HG02943 (cell line): ENCODE data around the gene G6PD.
"Not testable (repeated sequence)": the region's sequence is repeated elsewhere in the genome, so short reads cannot be mapped to it uniquely, and the experiment has no call there.

ENCODE experiments used
- ATAC-seq: cut with Tn5 transposase; IDR thresholded peaks from one replicate; pipeline ENCODE4 v1.9.1; 2021; ENCODE audit warnings: mild to moderate bottlenecking, low read depth, moderate library complexity; ENCODE audit not compliant: unreplicated experiment

G6PD gene

GRCh38 chrX:154546354-154547244, at the start of gene G6PD:
Gene G6PD (minus strand): TSS chrX:154546846. CDS start chrX:154546155, 691 bp downstream.
- peak; percentile 39 for ATAC-seq

GRCh38 chrX:154595559-154596249, 49.1 kb upstream of the G6PD start:
- ATAC-seq: no peak

GRCh38 chrX:154594491-154594890, 47.8 kb upstream of the G6PD start:
- ATAC-seq: no peak

GRCh38 chrX:154593201-154593600, 46.6 kb upstream of the G6PD start:
- no peak for ATAC-seq

GRCh38 chrX:154592505-154592904, 45.9 kb upstream of the G6PD start:
- no peak for ATAC-seq

- ATAC-seq: not testable (repeated sequence)
Observed at GRCh38 chrX:154590415-154590814, 43.8 kb upstream of the G6PD start.

- ATAC-seq: not testable (repeated sequence)
Observed at GRCh38 chrX:154584585-154585183, 38.0 kb upstream of the G6PD start, which contains the start of gene CTAG1A. Gene CTAG1A (plus strand): TSS chrX:154585133. CDS start chrX:154585207, 74 bp downstream.

GRCh38 chrX:154582994-154583393, 36.3 kb upstream of the G6PD start:
- ATAC-seq: not testable (repeated sequence)

- ATAC-seq: not testable (repeated sequence)
Observed at GRCh38 chrX:154575076-154575475, 28.4 kb upstream of the G6PD start.

GRCh38 chrX:154573061-154573460, 26.4 kb upstream of the G6PD start:
- not testable (repeated sequence) for ATAC-seq

GRCh38 chrX:154570361-154570760, 23.7 kb upstream of the G6PD start:
- not testable (repeated sequence) for ATAC-seq

GRCh38 chrX:154562295-154562694, 15.6 kb upstream of the G6PD start:
- ATAC-seq: not testable (repeated sequence)

- not testable (repeated sequence) for ATAC-seq
Observed at GRCh38 chrX:154560326-154560725, 13.7 kb upstream of the G6PD start.

GRCh38 chrX:154558896-154559295, 12.2 kb upstream of the G6PD start:
- ATAC-seq: not testable (repeated sequence)

GRCh38 chrX:154558060-154558690, 11.5 kb upstream of the G6PD start:
- not testable (repeated sequence) for ATAC-seq

GRCh38 chrX:154552112-154552806, 5.6 kb upstream of the G6PD start:
- not testable (repeated sequence) for ATAC-seq

- ATAC-seq: no peak
Observed at GRCh38 chrX:154549766-154550165, 3.1 kb upstream of the G6PD start.

- no peak for ATAC-seq
Observed at GRCh38 chrX:154548028-154548316, 1.3 kb upstream of the G6PD start.

- ATAC-seq: peak; percentile 73
Observed at GRCh38 chrX:154547245-154548027, 790 bp upstream of the G6PD start, which contains the start of gene IKBKG. Gene IKBKG (plus strand): TSS chrX:154547620. CDS start chrX:154552003, 4,383 bp downstream.
